Left ventricle myocardium superior (tissue), 1 donor: ENCODE measurements around the gene VTA1. TPM values are rescaled to one million over a fixed set of nuclear protein-coding genes. Genes with fewer than 3 reads are reported as not detected.
"Not testable (repeated sequence)": the region's sequence is repeated elsewhere in the genome, so short reads cannot be mapped to it uniquely, and the experiment has no call there.

Source experiments
- ATAC-seq: fragments of 200-7000 bp; cut with Tn5 transposase; one replicate; pipeline ENCODE4 v1.9.1; 2020; ENCODE audit warnings: mild to moderate bottlenecking, moderate library complexity
- DNase-seq: peaks from one replicate; pipeline ENCODE4 v3.0.0-alpha.2; 2020
- intact Hi-C: fragments of 100-400 bp; cut with micrococcal nuclease; formaldehyde crosslinking; loops from one replicate; pipeline ENCODE4 v1.11.0; 2022
- total RNA-seq: library from RNA; stranded (reverse); fragmentation: NEBNext Ultra II Directional; extraction: Animal tissue kit (Norgen Biotek cat#: 25700); gene quantifications from one replicate; pipeline ENCODE4 v1.2.1, GENCODE V29; 2021
- donor health status: DM: no; HTN: yes; CAD: no; lungs with severe emphysema.

The VTA1 gene
- total RNA-seq, 1 donor from 2014 or later = 34.4 TPM

DNA sequence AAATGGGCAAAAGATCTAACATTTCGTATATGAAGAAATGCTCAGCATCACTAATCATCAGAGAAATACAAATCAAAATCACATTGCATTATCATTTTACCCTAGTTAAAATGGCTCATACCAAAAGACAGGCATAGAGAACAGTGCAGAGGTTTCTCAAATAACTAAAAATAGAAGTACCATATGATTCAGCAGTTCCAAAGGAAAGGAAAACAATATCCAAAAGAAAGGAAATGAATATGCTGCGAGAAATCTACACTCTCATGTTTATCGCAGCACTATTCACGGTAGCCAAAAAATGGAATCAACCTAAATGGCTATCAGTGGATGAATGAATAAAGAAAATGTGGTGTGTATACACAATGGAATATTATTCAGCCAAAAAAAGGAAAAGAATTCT lies 63.5 kb downstream of the VTA1 start:
- ATAC-seq (no peak), DNase-seq (no peak)
- intact Hi-C loops = no loop called here

DNA sequence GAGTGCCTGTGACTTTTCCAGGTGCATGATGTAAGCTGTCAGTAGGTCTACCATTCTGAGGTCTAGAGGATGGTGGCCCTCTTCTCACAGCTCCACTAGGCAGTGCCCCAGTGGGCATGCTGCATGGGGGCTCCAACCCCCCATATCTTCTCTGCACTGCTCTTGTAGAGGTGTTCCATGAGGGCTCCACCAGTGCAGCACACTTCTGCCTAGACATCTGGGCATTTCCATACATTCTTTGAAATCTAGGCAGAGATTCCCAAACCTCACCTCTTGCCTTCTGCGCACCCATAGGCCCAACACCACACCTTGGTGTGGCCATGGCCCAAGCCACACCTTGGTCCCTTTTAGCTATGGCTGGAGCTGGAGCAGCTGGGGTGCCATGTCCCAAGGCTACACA lies 66.3 kb downstream of the VTA1 start:
- DNase-seq (no peak), ATAC-seq (no peak)
- intact Hi-C loops = no loop called here

DNA sequence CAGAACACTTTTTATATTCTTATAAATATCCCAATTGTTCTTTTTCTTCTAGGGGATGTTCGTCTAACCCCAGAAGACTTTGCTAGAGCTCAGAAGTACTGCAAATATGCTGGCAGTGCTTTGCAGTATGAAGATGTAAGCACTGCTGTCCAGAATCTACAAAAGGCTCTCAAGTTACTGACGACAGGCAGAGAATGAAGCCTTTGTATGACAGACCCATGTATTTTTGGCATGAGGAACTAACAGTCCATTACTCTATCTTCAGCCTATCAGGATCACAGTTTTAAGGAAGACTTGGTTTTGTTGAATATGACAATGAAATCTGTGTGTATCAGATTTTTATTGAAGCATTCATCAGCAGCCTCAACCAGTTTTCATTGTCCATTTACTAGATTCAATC lies 71.4 kb downstream of the VTA1 start:
- ATAC-seq = no peak
- intact Hi-C loops = no loop called here

DNA sequence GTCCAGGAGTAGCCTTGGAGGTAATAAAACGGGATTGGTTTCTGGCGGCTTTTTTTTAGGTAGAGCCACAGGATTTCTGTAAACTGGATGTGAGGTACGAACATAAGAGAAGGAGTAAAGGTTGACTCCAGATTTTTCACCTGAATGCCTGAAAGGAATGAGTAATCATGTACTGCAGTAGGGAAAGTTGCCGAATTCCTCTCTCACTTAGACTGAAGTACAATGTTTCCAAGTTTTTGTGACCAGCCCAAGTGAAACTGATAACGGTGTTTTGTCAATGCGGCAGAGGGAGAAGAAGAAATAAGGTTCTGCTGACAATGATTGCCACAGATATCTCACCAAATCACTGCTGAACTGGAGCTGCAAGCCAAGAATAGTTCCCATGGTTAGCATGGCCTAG lies 75.0 kb downstream of the VTA1 start:
- intact Hi-C loops = no loop called here
- ATAC-seq (no peak), DNase-seq (no peak)

More for the DNA sequence above, 71.4 kb downstream of the VTA1 start:
- no peak for DNase-seq

DNA sequence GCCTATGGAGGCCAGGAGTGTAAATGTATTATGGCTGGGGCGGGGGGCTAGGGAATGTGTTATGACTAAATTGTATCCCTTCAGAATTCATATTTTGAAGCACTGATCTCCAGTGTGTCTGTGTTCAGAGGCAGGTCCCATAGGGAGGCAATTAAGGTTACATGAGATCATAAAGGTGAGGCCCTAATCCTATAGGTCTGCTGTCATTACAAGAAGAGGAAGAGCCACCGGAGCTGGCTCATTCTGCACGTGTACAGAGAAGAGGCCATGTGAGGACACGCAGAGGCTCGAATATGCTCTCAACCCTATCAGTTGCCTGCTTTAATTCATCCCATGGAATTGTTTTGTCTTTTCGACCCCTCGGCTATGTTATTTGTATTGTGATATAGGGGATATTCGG lies 76.9 kb downstream of the VTA1 start:
- intact Hi-C loops = no loop called here
- DNase-seq = no peak
- ATAC-seq = no peak

DNA sequence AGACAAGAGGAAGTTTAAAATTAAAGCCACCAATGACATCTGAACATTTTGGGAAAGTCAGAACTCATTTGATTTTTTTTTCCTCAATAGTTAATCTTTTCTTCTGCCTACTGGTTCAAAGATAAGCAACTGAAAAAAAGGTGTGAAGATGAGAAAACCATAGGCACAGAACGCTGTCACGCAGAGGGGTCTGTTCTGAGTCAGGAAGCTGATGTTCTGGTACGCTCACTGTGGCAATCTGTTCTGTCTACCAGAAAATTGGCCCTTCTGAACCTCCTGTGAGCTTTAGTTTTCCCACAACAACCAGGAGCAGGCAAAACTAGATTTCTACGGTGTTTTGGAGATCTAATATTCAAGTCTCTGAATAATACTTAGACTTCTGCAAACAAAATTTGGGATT lies 78.1 kb downstream of the VTA1 start:
- intact Hi-C loops = no loop called here
- ATAC-seq (no peak), DNase-seq (no peak)

DNA sequence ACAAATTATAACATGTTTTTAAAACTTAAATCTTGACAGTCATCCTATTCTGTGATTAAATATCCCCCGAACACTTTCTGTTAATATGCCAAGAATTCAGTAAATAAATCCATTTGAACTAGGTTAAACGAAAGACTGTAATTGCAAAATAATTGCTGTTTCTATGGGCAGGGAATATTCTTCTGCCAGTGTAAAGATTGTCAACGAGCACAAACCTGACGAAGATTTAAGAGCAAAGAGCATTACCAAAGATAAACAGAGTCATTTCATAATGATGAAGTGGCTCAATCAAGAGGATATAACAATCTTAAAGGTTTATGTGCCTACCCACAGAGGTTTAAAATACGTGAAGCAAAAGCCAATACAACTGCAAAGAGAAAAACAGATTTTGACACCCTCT lies 78.5 kb downstream of the VTA1 start:
- intact Hi-C loops = no loop called here
- DNase-seq (no peak), ATAC-seq (no peak)

DNA sequence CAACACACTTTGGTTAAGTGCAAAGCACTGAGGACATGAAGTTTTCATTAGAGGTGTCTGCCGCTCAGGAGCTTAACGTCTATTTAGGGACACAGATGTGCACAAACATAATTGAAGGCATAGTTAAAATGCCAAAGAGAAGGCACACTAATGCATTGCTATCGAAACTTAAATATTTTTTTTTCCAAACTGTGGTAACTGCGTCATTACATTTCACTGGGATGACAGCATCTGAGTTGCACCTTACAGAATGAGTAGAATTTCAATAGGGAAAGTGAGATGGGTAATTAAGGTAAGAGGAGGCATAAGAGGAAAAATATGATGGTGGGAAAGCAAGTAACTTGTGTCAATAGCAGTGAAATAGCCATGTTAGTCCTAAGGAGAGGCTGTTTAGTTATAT lies 79.7 kb downstream of the VTA1 start:
- no peak for ATAC-seq

DNA sequence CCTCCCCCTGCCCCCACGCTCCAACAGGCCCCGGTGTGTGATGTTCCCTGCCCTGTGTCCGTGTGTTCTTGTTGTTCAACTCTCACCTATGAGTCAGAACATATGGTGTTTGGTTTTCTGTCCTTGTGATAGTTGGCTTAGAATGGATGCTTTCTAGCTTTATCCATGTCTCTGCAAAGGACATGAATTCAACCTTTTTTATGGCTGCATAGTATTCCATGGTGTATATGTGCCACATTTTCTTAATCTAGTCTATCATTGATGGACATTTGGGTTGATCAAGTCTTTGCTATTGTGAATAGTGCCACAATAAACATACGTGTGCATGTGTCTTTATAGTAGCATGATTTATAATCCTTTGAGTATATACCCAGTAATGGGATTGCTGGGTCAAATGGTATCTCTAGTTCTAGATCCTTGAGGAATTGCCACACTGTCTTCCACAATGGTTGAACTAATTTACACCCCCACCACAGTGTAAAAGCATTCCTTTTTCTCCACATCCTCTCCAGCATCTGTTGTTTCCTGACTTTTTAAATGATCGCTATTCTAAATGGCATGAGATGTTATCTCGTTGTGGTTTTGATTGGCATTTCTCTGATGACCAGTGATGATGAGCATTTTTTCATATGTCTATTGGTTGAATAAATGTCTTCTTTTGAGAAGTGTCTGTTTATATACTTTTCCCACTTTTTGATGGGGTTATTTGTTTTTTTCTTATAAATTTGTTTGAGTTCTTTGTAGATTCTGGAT lies 82.6 kb downstream of the VTA1 start:
- ATAC-seq, DNase-seq, intact Hi-C loops: not testable (repeated sequence)

More for the DNA sequence above, 79.7 kb downstream of the VTA1 start:
- intact Hi-C loops = no loop called here
- DNase-seq = no peak

DNA sequence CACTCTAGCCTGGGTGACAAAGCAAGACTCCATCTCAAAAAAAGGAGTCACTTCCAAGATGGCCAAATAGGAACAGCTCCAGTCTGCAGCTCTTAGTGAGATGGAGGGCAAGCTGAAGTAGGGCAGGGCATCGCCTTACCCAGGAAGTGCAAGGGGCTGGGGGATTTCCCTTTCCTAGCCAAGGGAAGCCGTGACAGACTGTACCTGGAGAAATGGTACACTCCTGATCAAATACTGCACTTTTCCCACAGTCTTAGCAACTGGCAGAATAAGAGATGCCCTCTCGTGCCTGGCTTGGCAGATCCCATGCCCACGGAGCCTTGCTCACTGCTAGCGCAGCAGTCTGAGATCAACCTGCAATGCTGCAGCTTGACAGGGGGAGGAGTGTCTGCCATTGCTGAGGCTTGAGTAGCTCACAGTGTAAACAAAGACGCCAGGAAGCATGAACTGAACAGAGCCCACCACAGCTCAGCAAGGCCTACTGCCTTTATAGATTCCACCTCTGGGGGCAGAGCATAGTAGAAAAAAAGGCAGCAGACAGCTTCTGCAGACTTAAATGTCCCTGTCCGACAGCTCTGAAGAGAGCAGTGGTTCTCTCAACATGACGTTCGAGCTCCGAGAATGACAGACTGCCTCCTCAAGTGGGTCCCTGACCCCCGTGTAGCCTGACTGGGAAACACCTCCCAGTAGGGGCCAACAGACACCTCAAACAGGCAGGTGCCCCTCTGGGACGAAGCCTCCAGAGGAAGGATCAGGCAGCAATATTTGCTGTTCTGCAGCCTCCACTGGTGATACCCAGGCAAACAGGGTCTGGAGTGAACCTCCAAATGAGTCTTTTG lies 85.4 kb downstream of the VTA1 start:
- DNase-seq, ATAC-seq, intact Hi-C loops: not testable (repeated sequence)

DNA sequence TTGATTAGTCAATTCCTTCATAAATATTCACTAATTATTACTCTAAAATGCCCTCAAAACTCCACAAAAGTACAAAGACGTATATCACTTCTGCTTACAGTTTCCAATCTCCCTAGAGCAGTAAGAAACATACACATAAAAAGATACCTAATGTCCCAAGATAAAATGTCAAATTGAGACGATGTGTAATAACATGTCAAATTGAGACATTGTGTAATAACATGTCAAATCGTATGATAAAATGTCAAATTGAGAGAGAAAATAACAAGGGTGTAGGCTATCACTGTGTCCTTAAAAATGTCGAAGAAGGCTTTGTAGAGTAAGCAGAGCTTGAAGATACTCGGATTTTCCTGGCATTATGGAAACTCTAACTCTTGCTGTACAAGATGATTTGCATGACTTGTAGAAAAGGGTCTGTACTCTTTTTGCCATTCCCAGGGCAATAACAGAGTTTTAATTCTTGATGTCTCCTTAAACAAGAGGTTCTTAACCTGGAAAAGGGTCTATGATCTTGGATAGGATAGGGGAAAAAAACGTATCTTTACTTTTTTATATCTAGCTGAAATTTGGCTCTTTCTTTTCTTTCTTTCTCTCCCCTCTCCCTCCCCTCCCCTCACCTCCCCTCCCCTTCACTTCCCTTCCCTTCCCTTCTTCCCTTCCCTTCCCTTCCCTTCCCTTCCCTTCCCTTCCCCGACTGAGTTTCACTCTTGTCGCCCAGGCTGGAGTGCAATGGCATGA lies 87.1 kb downstream of the VTA1 start:
- no peak for ATAC-seq
- intact Hi-C loops = no loop called here
- DNase-seq = no peak

DNA sequence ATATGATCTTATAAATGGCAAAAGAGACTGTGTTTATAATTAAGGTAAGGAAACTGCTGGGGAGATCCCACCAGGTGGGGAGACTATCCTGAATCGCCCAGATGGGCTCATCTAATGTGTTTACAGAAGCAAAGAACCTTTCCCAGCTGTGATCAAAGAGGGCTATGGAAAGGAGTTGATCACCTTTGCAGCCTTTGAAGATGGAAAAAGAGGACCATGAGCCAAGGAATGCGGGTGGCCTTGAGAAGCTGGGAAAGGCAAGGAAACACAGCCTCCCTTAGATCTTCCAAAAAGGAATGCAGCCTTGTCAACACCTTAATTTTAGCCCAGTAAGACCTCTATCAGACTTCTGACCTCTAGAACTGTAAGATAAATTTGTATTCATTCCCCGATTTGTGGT lies 88.2 kb downstream of the VTA1 start:
- no peak for DNase-seq
- ATAC-seq = no peak
- intact Hi-C loops = no loop called here

DNA sequence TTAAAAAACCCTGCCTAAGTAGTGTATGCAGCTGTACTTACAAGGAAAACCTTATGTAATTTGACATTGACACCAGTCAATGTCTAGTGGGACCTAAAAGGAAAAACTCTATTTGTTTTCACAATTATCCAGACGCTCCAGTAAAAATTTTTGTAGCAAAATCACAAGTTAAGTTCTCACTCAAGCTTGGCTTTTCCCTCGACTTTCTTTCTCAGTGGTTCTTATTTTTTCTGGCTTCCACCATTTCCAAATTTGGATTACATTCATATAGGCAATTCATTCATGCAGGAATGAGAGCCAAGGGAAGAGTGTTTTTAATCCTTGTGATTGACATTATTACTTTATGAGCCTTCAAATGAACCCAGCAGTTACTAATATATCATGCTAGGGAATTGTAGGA lies 88.7 kb downstream of the VTA1 start:
- ATAC-seq (no peak), DNase-seq (no peak)
- intact Hi-C loops = no loop called here

DNA sequence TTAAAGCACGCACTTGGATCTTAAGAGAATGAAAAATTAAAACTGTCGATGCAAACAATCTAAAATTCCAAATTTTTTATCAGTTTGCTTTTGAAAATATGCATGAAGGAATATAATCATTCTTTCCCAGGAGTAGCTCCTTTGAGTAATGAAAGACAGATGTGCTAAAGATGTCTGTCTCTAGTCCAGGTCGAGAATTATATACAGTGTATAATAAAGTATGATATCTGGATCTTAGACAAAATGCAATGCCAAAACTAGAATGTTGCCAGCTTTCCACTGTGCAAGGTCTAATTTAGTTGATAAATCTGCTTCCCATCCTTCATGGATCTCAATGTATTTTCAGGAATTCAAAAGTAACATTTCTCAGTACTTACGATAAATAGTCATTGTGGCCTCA lies 89.6 kb downstream of the VTA1 start:
- intact Hi-C loops = no loop called here
- ATAC-seq (no peak), DNase-seq (no peak)

DNA sequence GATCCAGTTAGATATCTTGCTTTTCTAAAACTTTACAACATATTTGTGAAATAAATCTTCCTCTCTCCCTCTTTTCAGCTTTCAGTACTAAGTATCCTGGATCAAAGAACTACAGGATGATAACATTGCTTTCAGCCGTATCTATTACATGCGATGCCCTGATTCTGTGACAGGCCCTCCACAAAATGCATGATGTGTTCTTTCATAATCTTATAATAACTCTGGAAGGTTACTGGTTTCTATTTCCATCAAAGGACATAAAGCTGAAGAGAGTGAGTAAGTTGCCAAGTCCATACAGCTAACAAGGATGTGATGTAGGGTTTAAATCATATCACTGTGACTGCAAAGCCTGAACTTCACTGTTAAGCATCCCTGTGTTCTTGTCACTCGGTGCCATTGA lies 91.8 kb downstream of the VTA1 start:
- intact Hi-C loops = no loop called here
- ATAC-seq = no peak
- no peak for DNase-seq

DNA sequence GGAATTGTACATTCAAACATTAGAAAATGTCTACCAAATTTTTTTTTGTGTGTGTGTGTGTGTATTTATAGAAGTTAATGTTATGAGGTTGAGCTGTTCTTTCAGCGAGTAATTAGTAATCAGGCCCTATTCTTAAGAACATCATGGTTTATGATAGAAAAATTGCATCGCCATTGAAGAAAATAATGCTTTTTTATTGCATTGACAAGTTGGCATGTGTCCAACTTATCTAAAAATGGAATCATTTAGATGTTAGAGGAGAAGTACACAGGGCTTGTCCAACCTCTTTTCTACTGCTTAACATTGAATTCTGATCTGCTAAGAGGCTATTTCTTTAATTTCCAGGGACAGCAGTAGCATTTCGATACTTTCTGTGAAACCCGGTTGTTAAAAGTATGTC lies 93.1 kb downstream of the VTA1 start:
- DNase-seq (no peak), ATAC-seq (no peak)
- intact Hi-C loops = no loop called here

DNA sequence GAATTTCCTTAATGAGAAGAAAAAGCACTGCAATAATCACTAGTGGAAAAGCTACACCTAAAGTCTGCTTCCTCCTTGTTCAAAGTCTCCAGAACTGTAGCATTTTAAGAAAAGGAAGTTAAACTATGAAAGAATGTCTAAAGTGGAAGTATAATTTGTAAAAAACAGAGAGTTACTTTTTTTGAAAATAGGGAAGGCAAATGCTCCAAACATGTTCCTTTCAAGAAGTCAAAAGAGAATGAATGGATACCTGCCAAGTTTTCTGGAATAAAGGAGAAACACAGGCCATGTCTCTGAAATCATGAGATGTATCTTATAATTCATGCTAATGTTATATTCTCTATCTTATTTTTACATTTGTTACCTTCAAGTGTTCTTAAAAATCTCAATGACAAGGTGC lies 94.0 kb downstream of the VTA1 start:
- no peak for DNase-seq
- intact Hi-C loops = no loop called here
- ATAC-seq = no peak

DNA sequence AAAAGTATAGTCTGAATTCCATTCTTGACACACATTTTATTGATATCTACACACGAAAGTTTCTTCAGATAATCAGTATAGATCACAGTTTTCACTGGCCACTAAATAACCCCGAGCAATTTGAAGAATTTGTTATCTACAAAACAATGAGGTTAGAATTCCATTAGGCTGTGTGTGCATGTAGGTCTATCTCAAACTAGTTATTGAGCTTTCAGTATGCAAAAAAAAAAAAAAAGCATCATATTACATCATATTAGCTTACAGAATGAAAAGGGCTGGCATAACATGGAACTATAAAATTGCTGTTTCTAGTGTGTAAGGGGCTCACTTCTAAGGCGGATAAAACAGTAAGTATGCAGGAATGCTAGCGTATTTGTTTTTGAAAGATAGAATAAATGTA lies 95.2 kb downstream of the VTA1 start:
- no peak for ATAC-seq
- intact Hi-C loops = no loop called here

DNA sequence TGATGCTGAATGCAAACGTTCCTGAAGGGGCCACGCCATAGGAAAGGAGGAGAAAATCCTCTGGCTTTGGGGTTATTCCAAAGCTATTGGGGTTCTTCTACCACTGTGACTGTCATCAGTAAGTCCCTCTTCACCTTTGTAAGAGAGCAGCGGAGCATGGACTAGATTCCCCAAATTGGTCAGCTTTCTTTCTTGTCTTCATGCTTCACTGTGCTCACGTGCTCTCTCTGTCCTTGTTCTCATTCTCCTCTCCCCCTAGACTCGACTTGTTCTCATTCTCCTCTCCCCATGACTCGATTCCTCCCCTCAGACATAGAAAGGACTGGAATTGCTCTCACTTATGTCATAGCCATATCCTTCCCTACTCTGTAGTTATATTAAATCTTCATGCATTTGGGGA lies 99.9 kb downstream of the VTA1 start:
- ATAC-seq (no peak), DNase-seq (no peak)
- intact Hi-C loops = no loop called here

More for the DNA sequence above, 95.2 kb downstream of the VTA1 start:
- no peak for DNase-seq

DNA sequence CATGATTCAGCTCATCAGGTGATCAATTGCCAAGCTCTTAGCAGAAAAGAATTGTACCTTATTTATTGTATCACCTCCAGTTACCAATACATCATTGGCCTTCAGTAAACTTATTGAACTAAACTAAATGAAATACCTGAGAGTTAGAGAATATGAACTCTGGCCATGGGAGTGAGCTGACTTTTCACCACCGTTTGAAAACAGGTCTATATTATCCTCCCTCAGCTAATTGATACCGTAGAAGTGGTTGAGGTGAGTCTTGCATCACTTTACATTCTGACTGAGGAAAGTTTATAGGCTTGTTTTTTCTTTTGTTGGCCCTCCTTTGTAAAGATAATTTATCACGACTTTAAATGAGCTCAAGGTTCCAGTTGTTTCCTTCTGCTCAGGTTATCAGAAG lies 102.2 kb downstream of the VTA1 start:
- intact Hi-C loops = no loop called here
- ATAC-seq = no peak
- DNase-seq = no peak
